Left forelimb (tissue), 1 donor: ENCODE measurements around the gene NGDN.
"Not testable (repeated sequence)": the region's sequence is repeated elsewhere in the genome, so short reads cannot be mapped to it uniquely, and the experiment has no call there.

Experiments used
- DNase-seq: peaks from one replicate; pipeline ENCODE4 v3.0.0-alpha.2; 2018; ENCODE audit warnings: low spot score

Gene NGDN

GRCh38 chr14:23469127-23469905, at the start of gene NGDN:
TSS of gene NGDN (plus strand) at chr14:23469703. CDS start at chr14:23469716, 13 bp downstream.
- DNase-seq = peak; percentile 95

GRCh38 chr14:23421594-23421993, 47.9 kb upstream of the NGDN start:
- DNase-seq = no peak

- no peak for DNase-seq
These were observed 45.8 kb upstream of the NGDN start for GRCh38 chr14:23423657-23424056.

GRCh38 chr14:23425169-23425568, 44.3 kb upstream of the NGDN start:
- no peak for DNase-seq

- DNase-seq = not testable (repeated sequence)
These were observed 43.7 kb upstream of the NGDN start for GRCh38 chr14:23425798-23426197.

GRCh38 chr14:23428686-23429495, 40.6 kb upstream of the NGDN start:
- peak; percentile 40 for DNase-seq

- DNase-seq = no peak
These were observed 39.3 kb upstream of the NGDN start for GRCh38 chr14:23430016-23430722.

- peak; percentile 60 for DNase-seq
These were observed 38.8 kb upstream of the NGDN start for GRCh38 chr14:23430723-23431085.

- DNase-seq = peak; percentile 40
These were observed 38.0 kb upstream of the NGDN start for GRCh38 chr14:23431486-23431885.

- peak; percentile 6 for DNase-seq
These were observed 37.2 kb upstream of the NGDN start for GRCh38 chr14:23432102-23432925.

GRCh38 chr14:23432946-23433345, 36.6 kb upstream of the NGDN start:
- DNase-seq = peak; percentile 51

- DNase-seq = peak; percentile 57
These were observed 36.0 kb upstream of the NGDN start for GRCh38 chr14:23433457-23433856.

GRCh38 chr14:23434488-23435222, 34.8 kb upstream of the NGDN start:
- peak; percentile 33 for DNase-seq

- peak; percentile 67 for DNase-seq
These were observed 33.8 kb upstream of the NGDN start, which contains the start of gene MYH7 for GRCh38 chr14:23435543-23436326. TSS of gene MYH7 (minus strand) at chr14:23435660. CDS start at chr14:23433732, 1,928 bp downstream.

GRCh38 chr14:23436327-23437132, 33.0 kb upstream of the NGDN start:
- DNase-seq = peak; percentile 57

- DNase-seq = peak; percentile 54
These were observed 32.1 kb upstream of the NGDN start for GRCh38 chr14:23437133-23438100.

GRCh38 chr14:23438101-23438971, 31.2 kb upstream of the NGDN start:
- DNase-seq = peak; percentile 61
